Smooth muscle cell (in vitro differentiated cells): ENCODE measurements around the gene DOLK. TPM values are rescaled to one million over a fixed set of nuclear protein-coding genes. Genes with fewer than 3 reads are reported as not detected.

Source experiments
- DNase-seq: peaks from one replicate; lab custom pipeline; 2025; ENCODE audit not compliant: unreplicated experiment; lab: John Stamatoyannopoulos, UW
- H2AFZ ChIP-seq: fragments of 200-600 bp; sonication (generic); 2 replicates; pipeline ENCODE4 v1.6.0; 2016; ENCODE audit warnings: antibody characterized with exemption, low read depth, mild to moderate bottlenecking
- H3F3A ChIP-seq: fragments of 200-600 bp; sonication (generic); 2 replicates; pipeline ENCODE4 v1.6.0; 2017; ENCODE audit warnings: antibody characterized with exemption, low read depth
- H3K27ac ChIP-seq: fragments of 200-600 bp; sonication (generic); 2 replicates; pipeline ENCODE4 v1.5.1; 2016; ENCODE audit warnings: low read depth, mild to moderate bottlenecking
- H3K27me3 ChIP-seq: fragments of 200-600 bp; sonication (generic); 2 replicates; pipeline ENCODE4 v1.6.1; 2016; ENCODE audit warnings: low read depth, mild to moderate bottlenecking
- H3K36me3 ChIP-seq: fragments of 200-600 bp; sonication (generic); 2 replicates; pipeline ENCODE4 v1.5.1; 2016; ENCODE audit warnings: low read depth
- H3K4me1 ChIP-seq: fragments of 200-600 bp; sonication (generic); 2 replicates; pipeline ENCODE4 v1.5.1; 2016; ENCODE audit warnings: low read depth
- H3K4me2 ChIP-seq: fragments of 200-600 bp; sonication (generic); 2 replicates; pipeline ENCODE4 v1.6.0; 2016; ENCODE audit warnings: mild to moderate bottlenecking
- H3K4me3 ChIP-seq: fragments of 200-600 bp; sonication (generic); 2 replicates; pipeline ENCODE4 v1.5.1; 2016; ENCODE audit warnings: mild to moderate bottlenecking
- H3K79me2 ChIP-seq: fragments of 200-600 bp; sonication (generic); 2 replicates; pipeline ENCODE4 v1.6.0; 2016; ENCODE audit warnings: low read depth, mild to moderate bottlenecking
- H3K9ac ChIP-seq: fragments of 200-600 bp; sonication (generic); 2 replicates; pipeline ENCODE4 v1.6.0; 2016; ENCODE audit warnings: low read depth
- H3K9me3 ChIP-seq: fragments of 200-600 bp; sonication (generic); replicated peaks from 2 replicates; pipeline ENCODE4 v1.5.1; 2016; ENCODE audit warnings: low read depth
- H4K20me1 ChIP-seq: fragments of 200-600 bp; sonication (generic); 2 replicates; pipeline ENCODE4 v1.6.0; 2016; ENCODE audit warnings: low read depth
- WGBS: methylation state at CpG from one replicate; pipeline ENCODE4 v1.1.7; 2016; ENCODE audit warnings: low lambda C conversion rate; 5-methylcytosine and 5-hydroxymethylcytosine counted together
- polyA plus RNA-seq: library from polyadenylated mRNA; unstranded; fragments of >200 nt; fragmentation: Nextera tagmentation; extraction: Ambion mirVana; gene quantifications from 2 replicates; pipeline ENCODE4 v1.2.1, GENCODE V29; 2016
- total RNA-seq: library from RNA; depleted of rRNA; stranded (reverse); fragments of >200 nt; gene quantifications from 2 replicates; pipeline ENCODE4 v1.2.3, GENCODE V29; 2014
- TF ChIP-seq, protein P1 (sequence below): fragments of 200-600 bp; sonication (generic); IDR thresholded peaks from 2 replicates; pipeline ENCODE4 v1.5.1; 2017; ENCODE audit warnings: borderline replicate concordance, mild to moderate bottlenecking, antibody characterized with exemption; ENCODE audit not compliant: insufficient read depth, poor library complexity, severe bottlenecking

DOLK gene
- total and polyA plus RNA-seq, 2 experiments from 2014 or later: 14.1 to 31.3 TPM

DNA sequence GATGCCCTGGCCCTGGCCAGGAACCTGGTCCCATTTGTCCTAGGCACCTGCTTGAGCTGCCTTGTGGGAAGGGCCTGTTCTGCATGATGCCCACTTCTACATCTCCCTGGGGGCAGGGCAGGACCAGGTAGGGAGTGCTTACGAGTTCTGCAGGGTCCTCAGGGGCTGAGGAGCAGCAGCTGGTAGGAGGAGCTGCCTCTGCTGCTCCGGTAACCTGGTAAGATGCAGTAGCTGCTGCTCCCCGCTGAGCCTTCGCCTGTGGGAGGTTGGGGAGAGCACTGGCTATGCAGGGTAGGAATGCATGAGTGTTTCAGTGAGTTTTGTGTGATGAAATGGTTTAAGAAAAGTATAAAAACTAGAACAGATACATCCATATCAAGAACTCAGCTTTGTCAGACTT, 51.8 kb downstream of the DOLK start:
- DNase-seq: no peak
- Histone ChIP-seq H3K79me2 (peaks cover 93% of the 10 kb centered on the region), H3K9me3 (no peaks in the 10 kb centered on the region), H3K4me3 (no peak overlapping the region), H4K20me1 (peaks cover 87% of the 10 kb centered on the region), H2AFZ (no peak overlapping the region), H3K9ac (no peak overlapping the region), H3K27me3 (no peaks in the 10 kb centered on the region), H3K4me1 (no peaks in the 10 kb centered on the region), H3K4me2 (no peak overlapping the region), H3F3A (peaks cover 7% of the 10 kb centered on the region), H3K27ac (no peak overlapping the region), H3K36me3 (no peaks in the 10 kb centered on the region)
- WGBS: 74% methylated on average over 4 of the region's 4 CpGs
- TF ChIP-seq, protein P1, sequence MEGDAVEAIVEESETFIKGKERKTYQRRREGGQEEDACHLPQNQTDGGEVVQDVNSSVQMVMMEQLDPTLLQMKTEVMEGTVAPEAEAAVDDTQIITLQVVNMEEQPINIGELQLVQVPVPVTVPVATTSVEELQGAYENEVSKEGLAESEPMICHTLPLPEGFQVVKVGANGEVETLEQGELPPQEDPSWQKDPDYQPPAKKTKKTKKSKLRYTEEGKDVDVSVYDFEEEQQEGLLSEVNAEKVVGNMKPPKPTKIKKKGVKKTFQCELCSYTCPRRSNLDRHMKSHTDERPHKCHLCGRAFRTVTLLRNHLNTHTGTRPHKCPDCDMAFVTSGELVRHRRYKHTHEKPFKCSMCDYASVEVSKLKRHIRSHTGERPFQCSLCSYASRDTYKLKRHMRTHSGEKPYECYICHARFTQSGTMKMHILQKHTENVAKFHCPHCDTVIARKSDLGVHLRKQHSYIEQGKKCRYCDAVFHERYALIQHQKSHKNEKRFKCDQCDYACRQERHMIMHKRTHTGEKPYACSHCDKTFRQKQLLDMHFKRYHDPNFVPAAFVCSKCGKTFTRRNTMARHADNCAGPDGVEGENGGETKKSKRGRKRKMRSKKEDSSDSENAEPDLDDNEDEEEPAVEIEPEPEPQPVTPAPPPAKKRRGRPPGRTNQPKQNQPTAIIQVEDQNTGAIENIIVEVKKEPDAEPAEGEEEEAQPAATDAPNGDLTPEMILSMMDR: no peak

Other genes with a start within 250 kb of the DOLK start
- gene PKN3, start 245.1 kb downstream of the DOLK start, total RNA-seq: 0.63 and 1.4 TPM in 2 replicates
- 1.5 and 2.2 TPM in 2 replicates for gene PKN3, start 245.1 kb downstream of the DOLK start, polyA plus RNA-seq
- 19.9 and 20.8 TPM in 2 replicates for gene ZDHHC12, start 223.5 kb downstream of the DOLK start, total RNA-seq
- gene ZDHHC12, start 223.5 kb downstream of the DOLK start, polyA plus RNA-seq: 31.3 and 49.0 TPM in 2 replicates
- 35.1 and 38.4 TPM in 2 replicates for gene ZER1, start 175.7 kb downstream of the DOLK start, total RNA-seq
- 30.6 and 34.6 TPM in 2 replicates for gene ZER1, start 175.7 kb downstream of the DOLK start, polyA plus RNA-seq
- gene TBC1D13, start 160.3 kb downstream of the DOLK start, total RNA-seq: 7.6 and 25.5 TPM in 2 replicates
- 27.4 and 29.3 TPM in 2 replicates for gene TBC1D13, start 160.3 kb downstream of the DOLK start, polyA plus RNA-seq
- gene ENDOG, start 129.1 kb downstream of the DOLK start, total RNA-seq: 10.8 and 18.4 TPM in 2 replicates
- gene ENDOG, start 129.1 kb downstream of the DOLK start, polyA plus RNA-seq: 30.5 and 35.1 TPM in 2 replicates
- 6.2 and 8.7 TPM in 2 replicates for gene SPOUT1, start 117.8 kb downstream of the DOLK start, total RNA-seq
- 44.8 and 50.4 TPM in 2 replicates for gene SPOUT1, start 117.8 kb downstream of the DOLK start, polyA plus RNA-seq
- gene KYAT1, start 65.7 kb downstream of the DOLK start, total RNA-seq: 3.1 and 10.2 TPM in 2 replicates
- gene KYAT1, start 65.7 kb downstream of the DOLK start, polyA plus RNA-seq: 7.7 and 9.3 TPM in 2 replicates
- gene LRRC8A, start 65.5 kb downstream of the DOLK start, total RNA-seq: 44.9 and 50.1 TPM in 2 replicates
- gene LRRC8A, start 65.5 kb downstream of the DOLK start, polyA plus RNA-seq: 48.6 and 58.3 TPM in 2 replicates
- 7.3 and 17.3 TPM in 2 replicates for gene PHYHD1, start 26.6 kb downstream of the DOLK start, total RNA-seq
- gene PHYHD1, start 26.6 kb downstream of the DOLK start, polyA plus RNA-seq: 30.5 and 37.6 TPM in 2 replicates
- gene NUP188, start 96 bp upstream of the DOLK start, total RNA-seq: 40.9 and 45.8 TPM in 2 replicates
- gene NUP188, start 96 bp upstream of the DOLK start, polyA plus RNA-seq: 27.5 and 31.9 TPM in 2 replicates
- gene SH3GLB2, start 80.7 kb upstream of the DOLK start, total RNA-seq: 25.9 and 44.8 TPM in 2 replicates
- gene SH3GLB2, start 80.7 kb upstream of the DOLK start, polyA plus RNA-seq: 31.9 and 94.9 TPM in 2 replicates
- gene MIGA2, start 89.0 kb upstream of the DOLK start, total RNA-seq: 17.8 and 21.6 TPM in 2 replicates
- 18.1 and 21.5 TPM in 2 replicates for gene MIGA2, start 89.0 kb upstream of the DOLK start, polyA plus RNA-seq
- 14.4 and 18.1 TPM in 2 replicates for gene DOLPP1, start 133.5 kb upstream of the DOLK start, total RNA-seq
- 17.8 and 21.5 TPM in 2 replicates for gene DOLPP1, start 133.5 kb upstream of the DOLK start, polyA plus RNA-seq
- gene CRAT, start 163.2 kb upstream of the DOLK start, total RNA-seq: 20.0 and 24.3 TPM in 2 replicates
- 38.4 and 52.3 TPM in 2 replicates for gene CRAT, start 163.2 kb upstream of the DOLK start, polyA plus RNA-seq
- 78.2 and 119 TPM in 2 replicates for gene PTPA, start 163.8 kb upstream of the DOLK start, total RNA-seq
- gene PTPA, start 163.8 kb upstream of the DOLK start, polyA plus RNA-seq: 88.7 and 94.9 TPM in 2 replicates
- gene IER5L, start 230.7 kb upstream of the DOLK start, total RNA-seq: 23.0 and 28.3 TPM in 2 replicates
- 31.7 and 38.6 TPM in 2 replicates for gene IER5L, start 230.7 kb upstream of the DOLK start, polyA plus RNA-seq